Measurements from ENCODE around the gene ZNF354C.

Gene ZNF354C

DNA sequence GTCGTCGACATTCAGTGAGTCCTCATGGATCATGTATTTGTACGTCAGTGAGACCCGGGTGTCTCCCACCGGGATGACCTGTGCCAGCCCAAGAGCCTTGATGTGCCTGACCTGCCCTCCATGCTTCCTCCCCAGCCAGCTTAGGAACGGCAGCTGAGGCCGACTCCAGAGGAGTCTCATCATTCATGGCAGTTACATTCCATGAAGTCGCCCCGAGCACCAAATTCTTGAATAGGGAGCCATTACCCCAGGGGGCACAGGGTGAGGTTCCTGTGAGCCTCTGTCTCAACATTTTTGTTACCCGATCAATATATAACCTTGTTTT, 67.8 kb downstream of the ZNF354C start:
- DNase-seq, result no peak

- no peak for DNase-seq
These were observed 68.8 kb downstream of the ZNF354C start for GRCh38 chr5:179128976-179129375.

DNA sequence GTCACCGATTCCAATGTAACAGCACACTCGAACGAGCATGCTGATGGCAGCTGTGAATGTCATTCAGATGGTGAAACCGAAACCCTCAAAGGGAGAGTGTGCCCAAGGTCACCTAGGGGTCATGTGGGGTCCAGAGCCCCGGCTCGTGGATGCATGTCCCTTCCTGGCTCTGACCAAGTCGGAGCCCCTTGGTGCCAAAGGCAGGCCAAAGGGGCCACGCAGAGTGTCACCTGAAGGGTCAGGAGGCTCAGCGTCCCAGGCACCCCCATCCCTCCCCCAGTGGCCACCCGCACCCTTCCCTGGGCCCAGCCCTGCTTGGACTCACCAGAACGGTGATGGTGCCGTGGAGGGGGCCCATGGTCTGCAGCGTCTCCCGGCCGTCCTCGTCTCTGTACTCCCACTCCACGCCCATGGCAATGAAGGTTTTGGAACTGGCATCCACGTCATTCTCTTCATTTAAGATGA, 69.5 kb downstream of the ZNF354C start:
- no peak for DNase-seq

DNA sequence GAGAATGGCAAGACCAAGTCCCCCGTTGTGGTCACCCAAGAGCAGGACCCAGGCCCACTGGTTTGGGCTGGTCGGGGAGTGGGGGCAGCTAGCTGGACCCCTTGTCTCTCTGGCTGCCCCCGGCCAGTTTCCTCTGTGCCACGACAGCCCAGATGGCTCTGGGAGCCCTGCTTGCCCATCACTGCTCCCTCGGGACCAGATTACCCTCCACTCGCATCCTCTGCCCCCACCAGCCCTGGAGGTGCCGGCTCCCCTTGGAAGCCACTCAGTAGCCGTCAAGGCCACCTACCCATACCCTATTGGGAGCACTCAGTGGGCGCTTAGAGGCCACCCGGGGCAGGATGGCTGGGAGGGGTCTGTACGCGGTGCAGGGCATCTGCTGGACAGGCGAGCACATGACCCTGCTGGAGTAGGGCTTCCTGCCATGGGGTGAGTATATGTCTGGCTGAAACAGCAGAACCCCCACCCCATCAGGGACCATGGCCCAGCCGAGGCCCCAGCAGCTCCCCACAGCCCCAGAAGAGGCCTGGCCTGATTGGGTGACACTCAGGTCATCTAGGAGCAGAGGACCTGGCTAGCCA, 70.0 kb downstream of the ZNF354C start:
- no peak for DNase-seq

DNA sequence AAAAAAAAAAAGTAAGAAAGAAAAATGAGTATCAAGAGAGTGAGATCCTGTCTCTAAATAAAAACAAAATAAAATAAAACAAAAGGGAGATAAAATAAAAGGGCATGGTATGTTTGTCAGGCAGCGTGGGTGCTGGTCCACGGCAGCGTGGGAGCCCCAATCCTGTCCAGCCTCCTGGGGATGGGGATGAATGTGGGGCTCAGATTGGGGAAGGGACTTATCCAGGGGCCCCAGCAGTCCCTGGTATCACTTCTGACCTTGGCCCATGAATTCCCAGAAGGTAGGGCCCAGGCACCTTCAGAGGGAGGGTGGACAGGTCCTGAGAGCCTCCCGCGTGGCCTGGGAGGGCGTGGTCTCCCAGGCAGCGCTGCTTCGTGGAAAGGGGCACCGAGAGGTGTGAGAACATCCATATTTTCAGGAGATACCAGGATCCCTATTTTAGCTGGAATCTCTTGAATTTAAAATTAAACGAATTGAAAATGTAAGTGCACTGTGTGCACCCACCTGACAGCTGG, 71.2 kb downstream of the ZNF354C start:
- no peak for DNase-seq

- DNase-seq, result no peak
These were observed 71.9 kb downstream of the ZNF354C start for GRCh38 chr5:179131886-179132585.

GRCh38 chr5:179132586-179133355, 72.6 kb downstream of the ZNF354C start:
- DNase-seq, result no peak
